Duodenal mucosa (tissue), 2 donors: ENCODE measurements around the gene XPNPEP1.

Source experiments
- H3K27ac ChIP-seq: one replicate; pipeline ENCODE4 v1.7.0; 2013; ENCODE audit warnings: low read depth, low read length
- H3K27me3 ChIP-seq, 2 donors: one replicate each; pipeline ENCODE4 v1.7.0; 2013; ENCODE audit warnings: low read length in 2 of 2, control low read depth in 1 of 2; ENCODE audit not compliant: insufficient read depth in 2 of 2, control insufficient read depth in 1 of 2
- H3K36me3 ChIP-seq, 2 donors: one replicate each; pipeline ENCODE4 v1.7.0; 2013; ENCODE audit warnings: low read length in 2 of 2, control low read depth in 1 of 2; ENCODE audit not compliant: insufficient read depth in 2 of 2, control insufficient read depth in 1 of 2
- H3K4me1 ChIP-seq, 2 donors: one replicate each; pipeline ENCODE4 v1.7.0; 2013; ENCODE audit warnings: low read length in 2 of 2, control low read depth in 1 of 2; ENCODE audit not compliant: insufficient read depth in 2 of 2, control insufficient read depth in 1 of 2
- H3K4me3 ChIP-seq, 2 donors: one replicate each; pipeline ENCODE4 v1.7.0; 2013; ENCODE audit warnings: low read length in 2 of 2, low read depth in 1 of 2
- H3K9ac ChIP-seq, 2 donors: one replicate each; pipeline ENCODE4 v1.7.0; 2013; ENCODE audit warnings: low read length in 2 of 2, low read depth in 1 of 2
- H3K9me3 ChIP-seq, 2 donors: one replicate each; pipeline ENCODE4 v1.7.0; 2013; ENCODE audit warnings: low read length in 2 of 2, control low read depth in 1 of 2; ENCODE audit not compliant: control insufficient read depth in 1 of 2

Gene XPNPEP1

GRCh38 chr10:109871476-109871875, 51.8 kb downstream of the XPNPEP1 start:
- Histone ChIP-seq H3K27ac (no peak overlapping the region), H3K4me1 (peaks cover 0 to 18% of the 10 kb centered on the region in 2 donors), H3K27me3 (no peaks in the 10 kb centered on the region), H3K9me3 (no peaks in the 10 kb centered on the region), H3K4me3 (no peak overlapping the region), H3K36me3 (peaks cover 61 to 92% of the 10 kb centered on the region in 2 donors), H3K9ac (no peak overlapping the region)

GRCh38 chr10:109866995-109867635, 56.2 kb downstream of the XPNPEP1 start:
- no peak overlapping the region for H3K9ac ChIP-seq
- H3K27ac ChIP-seq = no peak overlapping the region
- H3K9me3 ChIP-seq = no peaks in the 10 kb centered on the region
- H3K36me3 ChIP-seq = peaks cover 58 to 82% of the 10 kb centered on the region in 2 donors
- H3K4me3 ChIP-seq = no peak overlapping the region
- H3K27me3 ChIP-seq = no peaks in the 10 kb centered on the region
- peaks cover 0 to 10% of the 10 kb centered on the region in 2 donors for H3K4me1 ChIP-seq

GRCh38 chr10:109866168-109866994, 56.9 kb downstream of the XPNPEP1 start:
- no peaks in the 10 kb centered on the region for H3K9me3 ChIP-seq
- H3K27me3 ChIP-seq = no peaks in the 10 kb centered on the region
- H3K36me3 ChIP-seq = peaks cover 56 to 75% of the 10 kb centered on the region in 2 donors
- H3K9ac ChIP-seq = no peak overlapping the region
- no peak overlapping the region for H3K4me3 ChIP-seq
- H3K27ac ChIP-seq = no peak overlapping the region
- H3K4me1 ChIP-seq = peaks cover 0 to 7% of the 10 kb centered on the region in 2 donors

- no peaks in the 10 kb centered on the region for H3K27me3 ChIP-seq
- H3K4me3 ChIP-seq = no peak overlapping the region
- no peak overlapping the region for H3K9ac ChIP-seq
- no peaks in the 10 kb centered on the region for H3K4me1 ChIP-seq
- H3K27ac ChIP-seq = no peak overlapping the region
- no peaks in the 10 kb centered on the region for H3K9me3 ChIP-seq
- peaks cover 48 to 52% of the 10 kb centered on the region in 2 donors for H3K36me3 ChIP-seq
These were observed 59.5 kb downstream of the XPNPEP1 start for GRCh38 chr10:109863775-109864174.

- peaks cover 38 to 42% of the 10 kb centered on the region in 2 donors for H3K36me3 ChIP-seq
- no peak overlapping the region for H3K9ac ChIP-seq
- no peaks in the 10 kb centered on the region for H3K4me1 ChIP-seq
- H3K4me3 ChIP-seq = no peak overlapping the region
- H3K9me3 ChIP-seq = no peaks in the 10 kb centered on the region
- no peak overlapping the region for H3K27ac ChIP-seq
- no peaks in the 10 kb centered on the region for H3K27me3 ChIP-seq
These were observed 60.6 kb downstream of the XPNPEP1 start for GRCh38 chr10:109862738-109863137.

- Histone ChIP-seq H3K27ac (no peak overlapping the region), H3K36me3 (peaks cover 31 to 35% of the 10 kb centered on the region in 2 donors), H3K27me3 (no peaks in the 10 kb centered on the region), H3K4me1 (no peaks in the 10 kb centered on the region), H3K9me3 (no peaks in the 10 kb centered on the region), H3K4me3 (no peak overlapping the region), H3K9ac (no peak overlapping the region)
These were observed 61.3 kb downstream of the XPNPEP1 start for GRCh38 chr10:109862041-109862440.

- Histone ChIP-seq H3K27ac (no peak overlapping the region), H3K36me3 (peaks cover 22 to 25% of the 10 kb centered on the region in 2 donors), H3K9ac (no peak overlapping the region), H3K9me3 (no peaks in the 10 kb centered on the region), H3K4me1 (no peaks in the 10 kb centered on the region), H3K4me3 (no peak overlapping the region), H3K27me3 (no peaks in the 10 kb centered on the region)
These were observed 62.2 kb downstream of the XPNPEP1 start for GRCh38 chr10:109861081-109861480.

GRCh38 chr10:109859221-109859620, 64.1 kb downstream of the XPNPEP1 start:
- no peak overlapping the region for H3K27ac ChIP-seq
- H3K9ac ChIP-seq = no peak overlapping the region
- H3K9me3 ChIP-seq = no peaks in the 10 kb centered on the region
- H3K36me3 ChIP-seq = peaks cover 4 to 7% of the 10 kb centered on the region in 2 donors
- no peaks in the 10 kb centered on the region for H3K27me3 ChIP-seq
- no peak overlapping the region for H3K4me3 ChIP-seq
- H3K4me1 ChIP-seq = no peaks in the 10 kb centered on the region

- Histone ChIP-seq H3K27me3 (no peaks in the 10 kb centered on the region), H3K27ac (no peak overlapping the region), H3K9ac (no peak overlapping the region), H3K4me3 (no peak overlapping the region), H3K4me1 (peaks cover 0 to 6% of the 10 kb centered on the region in 2 donors), H3K36me3 (no peaks in the 10 kb centered on the region), H3K9me3 (no peaks in the 10 kb centered on the region)
These were observed 67.6 kb downstream of the XPNPEP1 start for GRCh38 chr10:109855746-109856145.

GRCh38 chr10:109853921-109854320, 69.4 kb downstream of the XPNPEP1 start:
- Histone ChIP-seq H3K36me3 (no peaks in the 10 kb centered on the region), H3K27ac (no peak overlapping the region), H3K4me3 (no peak overlapping the region), H3K4me1 (peaks cover 0 to 6% of the 10 kb centered on the region in 2 donors), H3K27me3 (no peaks in the 10 kb centered on the region), H3K9me3 (no peaks in the 10 kb centered on the region), H3K9ac (no peak overlapping the region)
